HG03175 (cell line): ENCODE results near the gene DLGAP1.
"Not testable (repeated sequence)": the region's sequence is repeated elsewhere in the genome, so short reads cannot be mapped to it uniquely, and the experiment has no call there.

ENCODE experiments used
- ATAC-seq: cut with Tn5 transposase; IDR thresholded peaks from one replicate; pipeline ENCODE4 v1.9.1; 2021; ENCODE audit warnings: mild to moderate bottlenecking, moderate library complexity; ENCODE audit not compliant: unreplicated experiment

The DLGAP1 gene

DNA sequence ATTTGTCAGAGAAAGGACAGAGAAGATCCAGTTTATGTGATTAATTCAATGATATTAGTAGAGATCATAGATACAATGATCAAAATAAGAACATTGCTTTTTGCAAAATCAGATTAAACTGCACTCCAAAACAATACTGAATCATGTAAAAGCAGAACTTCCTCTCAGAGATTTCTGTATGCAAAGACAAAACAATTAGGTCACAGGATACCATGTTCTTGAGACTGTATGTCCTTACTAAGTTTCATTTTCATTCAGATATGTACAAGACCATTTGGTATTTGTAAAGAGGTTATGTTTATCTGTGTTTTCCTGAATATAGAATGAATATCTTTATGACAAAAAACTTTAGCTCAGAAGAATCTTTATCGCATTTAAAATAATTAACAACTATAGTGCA, 161.8 kb downstream of the DLGAP1 start:
- ATAC-seq, result no peak

- ATAC-seq, result no peak
These were observed 162.4 kb downstream of the DLGAP1 start for GRCh38 chr18:4292696-4293095.

DNA sequence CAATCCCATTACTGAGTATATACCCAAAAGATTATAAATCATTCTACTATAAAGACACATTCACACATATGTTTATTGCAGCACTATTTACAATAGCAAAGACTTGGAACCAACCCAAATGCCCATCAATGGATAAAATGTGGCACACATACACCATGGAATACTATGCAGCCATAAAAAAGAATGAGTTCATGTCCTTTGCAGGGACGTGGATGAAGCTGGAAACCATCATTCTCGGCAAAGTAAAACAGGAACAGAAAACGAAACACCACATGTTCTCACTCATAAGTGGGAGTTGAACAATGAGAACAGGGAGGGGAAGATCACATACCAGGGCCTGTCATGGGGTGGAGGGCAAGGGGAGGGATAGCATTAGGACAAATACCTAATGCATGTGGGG, 167.8 kb downstream of the DLGAP1 start:
- not testable (repeated sequence) for ATAC-seq

DNA sequence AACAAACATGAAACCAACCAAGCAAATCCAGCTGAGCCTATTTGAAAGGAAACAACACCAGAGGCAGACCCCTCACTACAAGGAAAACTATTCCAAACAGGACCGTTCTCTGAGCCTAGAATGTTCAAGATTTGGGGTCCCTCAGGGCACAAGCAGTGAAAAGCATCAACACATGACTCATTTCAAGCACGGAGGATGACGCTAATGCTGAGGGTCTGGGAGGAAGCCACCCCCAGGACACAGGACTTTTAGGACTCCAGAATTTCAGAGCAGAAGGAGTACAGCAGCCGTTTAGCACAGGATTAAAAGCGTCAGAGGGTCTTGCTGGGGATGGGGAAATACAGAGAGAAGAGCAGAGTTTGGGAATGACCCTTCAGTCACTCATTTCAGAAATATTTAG, 168.9 kb downstream of the DLGAP1 start:
- ATAC-seq, result no peak

GRCh38 chr18:4285525-4285924, 169.6 kb downstream of the DLGAP1 start:
- ATAC-seq, result no peak

- ATAC-seq, result no peak
These were observed 170.6 kb downstream of the DLGAP1 start for GRCh38 chr18:4284528-4284927.

GRCh38 chr18:4283746-4284291, 171.3 kb downstream of the DLGAP1 start:
- ATAC-seq, result no peak

- no peak for ATAC-seq
These were observed 172.2 kb downstream of the DLGAP1 start for GRCh38 chr18:4282954-4283353.

GRCh38 chr18:4276953-4277585, 178.0 kb downstream of the DLGAP1 start:
- ATAC-seq, result no peak

- ATAC-seq, result no peak
These were observed 183.2 kb downstream of the DLGAP1 start for GRCh38 chr18:4271952-4272351.

DNA sequence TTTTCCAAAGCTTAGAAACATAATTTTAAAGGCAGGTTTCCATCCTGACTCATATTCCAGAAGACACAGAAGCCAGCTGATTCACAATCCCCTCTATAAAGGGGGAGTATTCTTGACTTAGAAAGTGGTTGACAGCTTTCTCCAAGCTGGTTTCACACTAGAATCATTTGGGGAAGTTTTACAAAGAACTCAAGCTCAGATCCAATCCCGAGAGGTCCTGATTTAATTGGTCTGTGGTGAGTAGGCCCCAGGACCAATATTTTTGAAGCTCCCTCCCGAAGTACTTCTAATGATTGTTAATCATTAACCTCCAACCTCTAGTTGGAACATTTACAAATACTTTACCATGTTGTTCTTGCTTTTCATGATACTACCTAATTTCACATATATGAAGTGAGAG, 184.1 kb downstream of the DLGAP1 start:
- no peak for ATAC-seq

DNA sequence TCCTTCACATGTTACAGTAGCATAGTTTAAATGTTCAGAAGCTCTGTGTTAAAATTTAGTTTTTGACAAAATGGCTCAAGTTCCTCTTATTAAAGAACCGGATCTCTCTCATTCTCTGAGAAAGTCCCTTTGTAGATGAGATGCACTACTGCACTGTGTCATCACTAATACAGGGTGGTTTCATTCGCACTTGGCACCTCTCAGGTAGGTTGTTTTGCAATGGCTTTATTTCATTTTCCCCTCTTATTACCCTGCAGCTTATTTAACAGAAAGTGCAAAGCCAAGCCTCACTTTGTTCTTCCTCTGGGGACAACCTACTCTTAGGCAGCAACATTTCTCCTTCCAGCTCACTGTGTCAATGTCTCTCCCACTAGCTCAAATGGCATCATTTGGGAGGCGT, 185.1 kb downstream of the DLGAP1 start:
- no peak for ATAC-seq

DNA sequence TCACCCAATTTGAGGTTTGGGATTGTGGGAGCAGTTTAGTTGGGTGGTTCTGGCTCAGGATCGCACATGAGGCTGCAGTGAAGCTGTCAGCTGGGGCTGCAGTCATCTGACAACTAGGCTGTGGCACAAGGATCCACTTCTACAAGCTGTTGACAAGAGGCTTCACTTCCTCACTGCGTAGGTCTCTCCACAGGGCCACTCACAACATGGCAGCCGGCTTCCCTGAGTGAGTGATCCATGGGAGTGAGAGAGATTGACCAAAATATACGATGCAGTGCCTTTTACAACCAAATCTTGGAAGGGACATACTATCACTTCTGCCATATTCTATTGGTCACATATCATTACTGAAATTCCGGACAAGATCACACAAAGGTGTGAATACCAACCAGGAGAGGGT, 187.5 kb downstream of the DLGAP1 start:
- no peak for ATAC-seq

GRCh38 chr18:4264347-4264791, 190.7 kb downstream of the DLGAP1 start:
- ATAC-seq, result no peak

DNA sequence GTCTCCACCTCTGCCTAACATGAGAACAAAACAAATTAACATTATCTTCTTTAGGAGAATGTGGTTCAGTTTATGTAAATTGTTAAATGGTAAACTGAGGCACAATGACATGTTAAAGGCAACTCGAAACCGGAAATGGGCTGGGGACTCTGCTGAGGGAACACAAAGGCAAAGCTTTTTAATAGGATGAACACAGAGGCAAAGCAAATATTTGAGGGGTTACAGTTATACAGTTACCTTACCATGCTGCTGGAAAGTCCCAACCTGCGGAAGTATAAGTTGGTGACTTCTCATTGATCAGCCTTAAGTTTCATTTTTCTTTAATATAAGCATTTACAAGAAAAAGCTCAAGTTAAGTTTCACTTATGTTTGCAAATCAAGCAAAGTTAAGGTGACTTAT, 195.0 kb downstream of the DLGAP1 start:
- ATAC-seq, result no peak

DNA sequence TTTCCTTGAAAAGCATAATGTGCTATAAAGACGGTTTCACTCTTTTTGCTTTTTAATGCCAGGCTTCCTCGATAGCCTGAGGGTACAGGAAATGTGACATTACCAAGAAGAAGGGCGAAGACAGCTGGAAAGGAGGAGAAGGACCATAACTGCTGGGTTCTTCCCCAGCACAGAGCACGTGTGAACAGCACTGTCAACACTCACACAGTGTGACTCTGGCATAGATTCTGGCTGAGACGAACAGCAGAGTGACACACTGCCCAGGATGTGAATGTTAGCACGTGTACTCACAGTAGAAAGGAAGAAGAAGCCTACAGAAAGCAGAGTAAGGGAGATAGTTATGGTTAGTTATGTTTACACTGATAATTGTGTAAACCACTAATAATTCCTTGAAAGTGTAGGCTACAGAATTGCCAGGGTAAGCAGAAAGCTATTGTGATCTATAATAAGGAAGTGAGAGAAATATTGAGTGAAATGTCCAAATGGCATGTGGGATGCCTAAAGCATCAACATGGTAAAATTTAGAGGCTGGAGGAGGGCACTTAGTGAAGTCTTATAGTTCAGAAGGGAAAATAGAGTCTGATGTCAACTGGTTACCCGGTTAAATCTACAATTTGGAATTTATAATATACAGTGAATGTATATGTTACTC, 198.2 kb downstream of the DLGAP1 start:
- no peak for ATAC-seq

DNA sequence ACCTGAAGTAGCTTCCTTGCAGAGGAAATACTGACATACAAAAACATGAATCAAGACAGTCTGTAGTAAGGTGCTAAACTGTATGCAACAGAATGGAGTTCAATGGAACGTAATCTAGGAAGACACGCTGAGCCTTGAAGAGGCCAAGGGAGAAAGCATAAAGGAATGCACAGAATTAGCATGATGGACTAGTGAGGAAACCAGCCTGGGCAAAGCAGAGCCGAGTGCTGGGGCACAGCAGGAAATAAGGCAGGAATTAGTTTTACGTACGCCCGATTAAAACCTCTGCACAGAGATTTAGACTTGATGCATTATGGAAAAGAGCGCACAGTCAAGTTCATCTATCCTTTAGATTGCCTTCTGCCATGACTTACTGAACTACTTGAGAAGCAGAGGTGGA, 200.3 kb downstream of the DLGAP1 start:
- no peak for ATAC-seq

DNA sequence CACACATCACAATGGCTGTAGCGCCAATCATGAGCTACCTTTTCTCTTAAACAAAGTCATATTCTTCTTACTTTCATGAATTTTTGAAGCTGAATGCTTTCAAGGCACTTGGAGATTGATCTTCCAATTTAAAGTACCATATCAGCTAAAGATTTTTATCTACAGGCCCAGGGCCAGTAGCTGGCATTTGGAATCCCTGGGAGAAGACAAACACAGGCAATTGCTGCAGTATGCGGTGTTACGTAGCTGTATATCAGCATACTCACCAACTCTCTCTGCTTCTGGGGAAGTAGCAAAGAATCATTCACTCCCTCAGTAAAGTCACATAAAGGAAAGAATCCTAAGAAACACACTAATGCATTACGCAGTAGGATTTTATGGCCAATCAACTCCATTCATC, 202.3 kb downstream of the DLGAP1 start:
- ATAC-seq, result no peak

GRCh38 chr18:4251873-4252272, 203.2 kb downstream of the DLGAP1 start:
- no peak for ATAC-seq

GRCh38 chr18:4251206-4251605, 203.9 kb downstream of the DLGAP1 start:
- no peak for ATAC-seq

DNA sequence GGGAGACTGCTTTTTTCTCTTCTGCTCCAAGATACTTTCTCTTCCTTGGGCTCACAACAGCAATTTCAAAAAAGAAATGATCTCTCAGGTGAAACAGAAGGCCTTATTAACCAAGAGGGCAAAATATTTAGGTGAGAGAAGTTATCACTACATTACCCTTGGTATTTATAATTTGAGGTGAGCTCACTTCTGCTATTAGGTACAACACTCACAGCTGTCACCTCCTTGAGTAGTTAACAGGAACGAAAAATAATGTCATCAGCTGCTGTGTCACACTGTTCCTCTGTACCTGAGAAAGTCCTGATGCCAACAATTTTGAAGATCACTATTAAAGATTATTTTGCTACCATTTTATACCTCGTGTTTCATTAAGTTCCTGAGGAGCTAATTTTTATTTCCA, 205.0 kb downstream of the DLGAP1 start:
- no peak for ATAC-seq

- ATAC-seq, result no peak
These were observed 206.4 kb downstream of the DLGAP1 start for GRCh38 chr18:4248686-4249085.

GRCh38 chr18:4246374-4246773, 208.7 kb downstream of the DLGAP1 start:
- ATAC-seq, result no peak
